Cardiac muscle cell (in vitro differentiated cells and primary cell): ENCODE measurements around the gene HS2ST1. TPM values are rescaled to one million over a fixed set of nuclear protein-coding genes. Genes with fewer than 3 reads are reported as not detected.

Source experiments
- DNase-seq, 2 donors: peaks; one replicate each; pipeline versions ENCODE4 v3.0.0 to v3.0.0-alpha.2; 2010 to 2017; ENCODE audit warnings: low read depth in 1 of 2, low spot score in 1 of 2
- H3K27ac ChIP-seq: fragments of 200-600 bp; sonication (generic); 2 replicates; pipeline ENCODE4 v1.5.1; 2016
- H3K27me3 ChIP-seq: fragments of 200-600 bp; sonication (generic); 2 replicates; pipeline ENCODE4 v1.6.0; 2016; ENCODE audit warnings: control low read depth
- H3K36me3 ChIP-seq: fragments of 200-600 bp; sonication (generic); 2 replicates; pipeline ENCODE4 v1.5.1; 2016; ENCODE audit warnings: control low read depth
- H3K4me1 ChIP-seq: fragments of 200-600 bp; sonication (generic); 2 replicates; pipeline ENCODE4 v1.8.1; 2017; ENCODE audit warnings: low read depth, mild to moderate bottlenecking, mixed run types
- H3K4me3 ChIP-seq: fragments of 200-600 bp; sonication (generic); 2 replicates; pipeline ENCODE4 v1.5.1; 2016; ENCODE audit warnings: mild to moderate bottlenecking
- H3K9me3 ChIP-seq: fragments of 200-600 bp; sonication (generic); 2 replicates; pipeline ENCODE4 v1.5.1; 2017; ENCODE audit warnings: low read depth, mild to moderate bottlenecking, control low read depth
- polyA plus RNA-seq: library from polyadenylated mRNA; unstranded; fragments of >200 nt; fragmentation: Nextera tagmentation; extraction: Ambion mirVana; gene quantifications from 2 replicates; pipeline ENCODE4 v1.2.1, GENCODE V29; 2016
- total RNA-seq: library from RNA; depleted of rRNA; stranded (reverse); fragments of >200 nt; gene quantifications from 2 replicates; pipeline ENCODE4 v1.2.3, GENCODE V29; 2016
- TF ChIP-seq, protein P1 (sequence below): IDR thresholded peaks from 2 replicates; pipeline ENCODE4 v1.5.1; 2012; ENCODE audit warnings: low read depth, mild to moderate bottlenecking, low read length

Gene HS2ST1
- total and polyA plus RNA-seq, 2 experiments from 2014 or later: 13.9 to 19.0 TPM

DNA sequence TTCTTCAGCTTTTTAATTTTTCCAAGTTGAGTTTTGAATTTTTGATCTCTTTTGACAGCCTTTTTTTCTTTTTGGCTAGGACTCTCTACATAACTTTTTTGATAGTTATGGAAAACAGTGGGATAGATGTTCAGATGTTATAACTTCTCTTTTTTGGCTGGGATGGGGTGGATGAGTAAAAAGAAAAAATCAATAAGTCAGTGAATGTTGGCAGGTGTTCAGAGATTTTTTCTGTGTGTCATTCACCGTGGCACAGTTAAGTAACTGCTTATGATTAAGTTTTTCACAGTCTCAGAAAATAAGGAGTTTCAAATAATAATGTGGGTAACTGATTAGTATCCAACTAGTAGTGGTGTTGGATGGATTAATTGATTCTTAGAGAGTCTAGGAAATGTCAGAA lies 24.0 kb downstream of the HS2ST1 start:
- no peak for DNase-seq
- Histone ChIP-seq H3K4me1 (peaks cover 25% of the 10 kb centered on the region), H3K4me3 (no peak overlapping the region), H3K27me3 (no peaks in the 10 kb centered on the region), H3K36me3 (no peaks in the 10 kb centered on the region), H3K9me3 (no peaks in the 10 kb centered on the region), H3K27ac (no peak overlapping the region)
- TF ChIP-seq, protein P1, sequence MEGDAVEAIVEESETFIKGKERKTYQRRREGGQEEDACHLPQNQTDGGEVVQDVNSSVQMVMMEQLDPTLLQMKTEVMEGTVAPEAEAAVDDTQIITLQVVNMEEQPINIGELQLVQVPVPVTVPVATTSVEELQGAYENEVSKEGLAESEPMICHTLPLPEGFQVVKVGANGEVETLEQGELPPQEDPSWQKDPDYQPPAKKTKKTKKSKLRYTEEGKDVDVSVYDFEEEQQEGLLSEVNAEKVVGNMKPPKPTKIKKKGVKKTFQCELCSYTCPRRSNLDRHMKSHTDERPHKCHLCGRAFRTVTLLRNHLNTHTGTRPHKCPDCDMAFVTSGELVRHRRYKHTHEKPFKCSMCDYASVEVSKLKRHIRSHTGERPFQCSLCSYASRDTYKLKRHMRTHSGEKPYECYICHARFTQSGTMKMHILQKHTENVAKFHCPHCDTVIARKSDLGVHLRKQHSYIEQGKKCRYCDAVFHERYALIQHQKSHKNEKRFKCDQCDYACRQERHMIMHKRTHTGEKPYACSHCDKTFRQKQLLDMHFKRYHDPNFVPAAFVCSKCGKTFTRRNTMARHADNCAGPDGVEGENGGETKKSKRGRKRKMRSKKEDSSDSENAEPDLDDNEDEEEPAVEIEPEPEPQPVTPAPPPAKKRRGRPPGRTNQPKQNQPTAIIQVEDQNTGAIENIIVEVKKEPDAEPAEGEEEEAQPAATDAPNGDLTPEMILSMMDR: no peak

DNA sequence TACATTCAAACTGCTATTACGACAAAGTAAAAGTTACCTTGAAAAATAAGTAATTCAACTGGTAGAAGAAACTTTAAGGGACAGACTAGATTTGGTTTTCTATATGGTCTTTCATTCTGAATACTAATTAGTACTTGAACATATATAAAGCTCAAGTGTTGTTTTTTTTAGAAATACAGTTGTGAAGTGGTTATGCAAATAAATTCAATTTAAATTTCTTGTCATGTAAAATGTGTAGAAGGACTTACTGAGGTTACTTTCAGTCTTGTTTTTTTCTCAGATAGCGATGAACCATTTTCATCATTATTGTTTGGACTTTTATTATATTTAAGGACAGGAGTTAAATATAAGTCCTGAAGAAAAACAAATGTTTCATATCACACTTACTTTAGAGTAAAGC lies 24.4 kb downstream of the HS2ST1 start:
- H3K27me3 ChIP-seq: no peaks in the 10 kb centered on the region
- no peak overlapping the region for H3K4me3 ChIP-seq

DNA sequence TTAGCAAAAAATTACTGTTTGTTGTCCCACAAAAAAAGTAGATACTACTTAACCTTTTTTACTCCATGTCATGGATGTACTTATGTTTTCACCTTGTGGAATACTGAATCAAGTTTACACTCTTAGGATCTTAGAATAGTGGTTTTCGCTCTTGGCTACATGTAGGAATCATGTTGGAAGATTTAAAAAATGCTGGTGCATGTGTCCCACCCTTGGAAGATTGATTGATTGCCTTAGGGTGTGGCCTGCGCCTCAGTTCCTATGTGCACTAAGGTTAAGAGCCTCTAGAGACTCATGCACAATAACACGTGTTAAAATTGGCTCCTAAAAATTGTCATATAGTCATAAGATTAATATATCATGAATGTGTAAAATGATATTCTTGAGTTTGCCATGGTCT lies 25.0 kb downstream of the HS2ST1 start:
- TF ChIP-seq, protein P1: no peak
- Histone ChIP-seq H3K36me3 (no peaks in the 10 kb centered on the region), H3K9me3 (no peaks in the 10 kb centered on the region), H3K4me1 (peaks cover 16% of the 10 kb centered on the region), H3K27me3 (no peaks in the 10 kb centered on the region), H3K4me3 (no peak overlapping the region), H3K27ac (no peak overlapping the region)
- no peak for DNase-seq

More for the DNA sequence above, 24.4 kb downstream of the HS2ST1 start:
- TF ChIP-seq, protein P1: no peak
- no peaks in the 10 kb centered on the region for H3K9me3 ChIP-seq
- H3K36me3 ChIP-seq: no peaks in the 10 kb centered on the region
- DNase-seq: no peak
- no peak overlapping the region for H3K27ac ChIP-seq
- peaks cover 21% of the 10 kb centered on the region for H3K4me1 ChIP-seq

DNA sequence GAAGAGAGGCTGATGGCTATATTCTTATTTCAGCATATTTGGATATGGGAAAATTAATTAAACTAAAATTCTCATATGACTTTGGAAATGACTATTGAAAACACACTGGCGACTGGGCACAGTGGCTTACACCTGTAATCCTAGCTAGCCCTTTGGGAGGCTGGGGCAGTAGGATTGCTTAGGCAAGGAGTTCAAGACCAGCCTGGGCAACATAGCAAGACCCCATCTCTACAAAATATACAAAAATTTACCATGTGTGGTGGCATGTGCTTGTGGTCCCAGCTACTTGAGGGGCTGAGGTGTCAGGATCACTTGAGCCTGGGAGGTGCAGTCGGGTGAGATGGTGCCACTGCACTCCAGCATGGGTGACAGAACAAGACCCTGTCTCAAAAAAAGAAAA lies 26.2 kb downstream of the HS2ST1 start:
- H3K27me3 ChIP-seq: no peaks in the 10 kb centered on the region
- peaks cover 14% of the 10 kb centered on the region for H3K4me1 ChIP-seq
- TF ChIP-seq, protein P1: no peak
- no peak for DNase-seq
- no peak overlapping the region for H3K27ac ChIP-seq
- no peaks in the 10 kb centered on the region for H3K36me3 ChIP-seq
- H3K9me3 ChIP-seq: no peaks in the 10 kb centered on the region
- no peak overlapping the region for H3K4me3 ChIP-seq

DNA sequence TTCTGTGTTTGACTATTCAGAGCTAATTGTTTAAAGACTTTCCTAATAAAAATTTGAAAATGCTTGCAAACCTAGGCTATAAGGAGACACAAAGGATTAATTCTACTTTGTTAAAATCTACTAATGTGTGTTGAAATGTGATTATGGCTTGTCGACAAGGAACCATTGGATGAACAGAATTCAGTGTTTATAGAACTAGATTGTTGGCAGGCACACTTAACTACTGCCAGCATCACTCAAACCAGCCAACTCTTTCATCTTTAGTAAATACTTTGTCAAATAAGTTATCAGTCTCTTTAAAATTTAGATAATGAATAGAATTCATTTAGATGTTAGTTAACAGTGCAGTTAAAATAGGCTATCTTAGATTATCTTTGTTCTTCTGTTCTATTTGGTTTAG lies 27.6 kb downstream of the HS2ST1 start:
- Histone ChIP-seq H3K27ac (no peak overlapping the region), H3K4me1 (peaks cover 20% of the 10 kb centered on the region), H3K4me3 (no peak overlapping the region), H3K9me3 (no peaks in the 10 kb centered on the region), H3K27me3 (no peaks in the 10 kb centered on the region), H3K36me3 (no peaks in the 10 kb centered on the region)
- TF ChIP-seq, protein P1: no peak
- no peak for DNase-seq

DNA sequence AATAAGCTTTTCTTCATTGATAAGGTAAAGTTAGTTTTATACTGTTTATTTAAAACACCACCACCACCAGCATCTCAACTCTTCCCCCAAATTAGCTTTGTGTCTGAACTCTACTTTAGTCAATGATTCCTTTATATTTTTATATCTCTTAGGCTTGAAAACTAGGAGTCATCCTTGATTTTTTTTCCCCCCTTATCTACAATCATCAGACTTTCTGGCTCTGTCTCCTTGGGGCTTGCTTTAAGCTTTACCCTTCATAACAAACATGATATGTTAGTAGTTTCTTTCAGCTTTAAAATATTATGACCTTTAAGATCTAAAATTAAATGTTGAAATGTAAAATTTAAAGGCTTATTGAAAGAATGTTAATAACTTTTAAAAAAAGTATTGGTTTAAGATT lies 28.3 kb downstream of the HS2ST1 start:
- Histone ChIP-seq H3K9me3 (no peaks in the 10 kb centered on the region), H3K27me3 (no peaks in the 10 kb centered on the region), H3K36me3 (no peaks in the 10 kb centered on the region), H3K27ac (no peak overlapping the region), H3K4me1 (peaks cover 27% of the 10 kb centered on the region), H3K4me3 (no peak overlapping the region)
- DNase-seq: no peak
- TF ChIP-seq, protein P1: no peak
